Measurements from ENCODE around the gene HS2ST1.

GRCh38 chr1:86972262-86972661, 57.8 kb downstream of the HS2ST1 start:
- TF ChIP-seq CTCF (IDR thresholded peaks at IDR 0.05) (no peak), POLR2A (IDR thresholded peaks at IDR 0.05) (no peak), POLR2AphosphoS5 (IDR thresholded peaks at IDR 0.05) (no peak)

All from breast epithelium (tissue), 3 donors.